Hematopoietic multipotent progenitor cell treated with erythropoietin and hydrocortisone succinate and interleukin-3 and kit ligand, for 8 days (in vitro differentiated cells): Measurements from ENCODE around the gene LRRN3.

Source experiments
- DNase-seq: peaks from one replicate; pipeline ENCODE4 v3.0.0-alpha.2; 2015

LRRN3 gene

GRCh38 chr7:111173528-111173927, 82.6 kb downstream of the LRRN3 start:
- DNase-seq = no peak

DNA sequence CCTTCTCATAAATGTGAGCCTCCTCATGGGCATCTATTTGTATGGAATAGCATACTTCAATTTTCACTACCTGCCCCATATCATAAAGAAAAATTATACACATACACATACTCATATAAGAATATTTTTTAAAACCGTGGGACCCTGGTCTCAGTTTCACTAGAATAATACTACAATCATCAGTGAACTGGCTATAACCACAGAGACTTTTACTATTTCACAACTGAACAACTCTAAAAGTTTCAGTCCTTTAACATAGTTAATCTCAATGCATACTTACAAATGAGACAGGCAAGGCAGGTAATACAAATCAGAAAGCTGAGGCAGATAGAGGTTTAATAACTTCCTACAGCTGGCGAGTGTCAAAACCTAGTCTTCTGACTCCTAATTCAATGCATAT, 83.1 kb downstream of the LRRN3 start:
- DNase-seq = no peak

GRCh38 chr7:111174510-111174909, 83.6 kb downstream of the LRRN3 start:
- no peak for DNase-seq
